Gastrocnemius medialis (tissue), 4 donors: Measurements from ENCODE around the gene ANAPC7. TPM values are rescaled to one million over a fixed set of nuclear protein-coding genes. Genes with fewer than 3 reads are reported as not detected.
"Not testable (repeated sequence)": the region's sequence is repeated elsewhere in the genome, so short reads cannot be mapped to it uniquely, and the experiment has no call there.

Source experiments
- ATAC-seq, 2 donors: fragments of 150-250 bp; one replicate each; pipeline ENCODE4 v1.9.1; 2016
- DNase-seq, 2 donors: peaks; one replicate each; pipeline ENCODE4 v3.0.0-alpha.2; 2019
- H3K27ac ChIP-seq, 4 donors: fragments of 200-600 bp; sonication (generic); 1 replicate in 1 of 4; 2 replicates in 3 of 4; pipeline ENCODE4 v1.5.1; 2016 to 2018; ENCODE audit warnings: mild to moderate bottlenecking in 2 of 4, moderate library complexity in 1 of 4
- H3K27me3 ChIP-seq, 3 donors: fragments of 200-600 bp; sonication (generic) in 2 of 3; 1 replicate in 1 of 3; 2 replicates in 2 of 3; pipeline versions ENCODE4 v1.5.1 to v1.6.0; 2016 to 2019; ENCODE audit warnings: mild to moderate bottlenecking in 1 of 3, moderate library complexity in 1 of 3
- H3K36me3 ChIP-seq, 2 donors: fragments of 200-600 bp; sonication (generic) in 1 of 2; one replicate each; pipeline ENCODE4 v1.5.1; 2017 to 2018
- H3K4me1 ChIP-seq, 2 donors: fragments of 200-600 bp; sonication (generic) in 1 of 2; one replicate each; pipeline ENCODE4 v1.5.1; 2016 to 2017; ENCODE audit warnings: mild to moderate bottlenecking in 2 of 2
- H3K4me3 ChIP-seq, 4 donors: fragments of 200-600 bp; sonication (generic) in 3 of 4; 1 replicate in 1 of 4; 2 replicates in 3 of 4; pipeline ENCODE4 v1.5.1; 2016 to 2019; ENCODE audit warnings: mild to moderate bottlenecking in 2 of 4
- H3K9me3 ChIP-seq, 3 donors: fragments of 200-600 bp; sonication (generic) in 2 of 3; 1 replicate in 1 of 3; 2 replicates in 2 of 3; pipeline ENCODE4 v1.5.1; 2016 to 2019
- CTCF ChIP-seq, 5 experiments: fragments of 450-650 bp in 3 of 5; fragments of 200-600 bp in 2 of 5; sonication (generic) in 2 of 5; IDR thresholded peaks in 4 of 5; conservative IDR thresholded peaks in 1 of 5; 1 replicate in 4 of 5; 2 replicates in 1 of 5; pipeline ENCODE4 v1.5.1; 2016 to 2019; ENCODE audit warnings: antibody characterized with exemption in 5 of 5, mild to moderate bottlenecking in 3 of 5, moderate library complexity in 3 of 5
- POLR2A ChIP-seq, 2 donors: fragments of 450-650 bp; IDR thresholded peaks; one replicate each; pipeline ENCODE4 v1.6.1; 2017; ENCODE audit warnings: antibody characterized with exemption in 2 of 2, mild to moderate bottlenecking in 2 of 2, moderate library complexity in 2 of 2
- in situ Hi-C, 4 donors: fragments of 200-750 bp; cut with MboI; loops; one replicate each; pipeline versions ENCODE4 v1.15.0 to v1.8.0; 2017; ENCODE audit warnings: low sequenced_read_pairs in 4 of 4
- intact Hi-C: fragments of 100-400 bp; cut with DNase I; formaldehyde crosslinking; loops from one replicate; pipeline ENCODE4 v1.15.1; 2023; ENCODE audit warnings: low total_unique reads
- total RNA-seq, 4 donors: library from RNA; depleted of rRNA; stranded (reverse); fragments of >200 nt; gene quantifications; one replicate each; pipeline versions ENCODE4 v1.1.0 to v1.2.3, GENCODE V29; 2016

The ANAPC7 gene
- total RNA-seq, 4 donors from 2014 or later, result 27.5 to 57.1 (median 38.2) TPM

GRCh38 chr12:110366321-110367142, 37.0 kb downstream of the ANAPC7 start:
- in situ Hi-C loops (no loop called here), intact Hi-C loops (no loop called here)
- H3K36me3 ChIP-seq, result peaks cover 0 to 10% of the 10 kb centered on the region in 2 donors
- no peak overlapping the region for H3K4me3 ChIP-seq
- peaks cover 0 to 4% of the 10 kb centered on the region in 2 donors for H3K4me1 ChIP-seq
- TF ChIP-seq POLR2A (IDR thresholded peaks at IDR 0.05) (no peak), CTCF (IDR thresholded peaks at IDR 0.05 in 4 of 5, conservative IDR thresholded peaks at IDR 0.05 in 1 of 5) (no peak)
- no peak overlapping the region for H3K27ac ChIP-seq
- no peaks in the 10 kb centered on the region for H3K9me3 ChIP-seq
- no peaks in the 10 kb centered on the region for H3K27me3 ChIP-seq
- DNase-seq (no peak), ATAC-seq (no peak)

- H3K4me3 ChIP-seq, result no peak overlapping the region
- ATAC-seq (no peak), DNase-seq (no peak)
- in situ Hi-C loops, result no loop called here
- H3K27ac ChIP-seq, result no peak overlapping the region
- H3K36me3 ChIP-seq, result peaks cover 0 to 7% of the 10 kb centered on the region in 2 donors
- TF ChIP-seq POLR2A (IDR thresholded peaks at IDR 0.05) (no peak), CTCF (IDR thresholded peaks at IDR 0.05 in 4 of 5, conservative IDR thresholded peaks at IDR 0.05 in 1 of 5) (no peak)
- no peaks in the 10 kb centered on the region for H3K27me3 ChIP-seq
- H3K9me3 ChIP-seq, result no peaks in the 10 kb centered on the region
- intact Hi-C loops, result no loop called here
- H3K4me1 ChIP-seq, result no peaks in the 10 kb centered on the region
Observed at GRCh38 chr12:110365489-110366320, 37.8 kb downstream of the ANAPC7 start.

GRCh38 chr12:110361216-110361615, 42.3 kb downstream of the ANAPC7 start:
- in situ Hi-C loops (no loop called here), intact Hi-C loops (no loop called here)
- Histone ChIP-seq H3K4me3 (no peak overlapping the region), H3K36me3 (no peaks in the 10 kb centered on the region), H3K4me1 (no peaks in the 10 kb centered on the region), H3K27me3 (no peaks in the 10 kb centered on the region), H3K9me3 (no peaks in the 10 kb centered on the region), H3K27ac (no peak overlapping the region)
- TF ChIP-seq CTCF (IDR thresholded peaks at IDR 0.05 in 4 of 5, conservative IDR thresholded peaks at IDR 0.05 in 1 of 5) (no peak), POLR2A (IDR thresholded peaks at IDR 0.05) (no peak)
- no peak for ATAC-seq
- no peak for DNase-seq

- H3K36me3 ChIP-seq, in situ Hi-C loops, ATAC-seq, H3K9me3 ChIP-seq, DNase-seq, intact Hi-C loops, H3K27ac ChIP-seq, H3K4me3 ChIP-seq, H3K27me3 ChIP-seq, H3K4me1 ChIP-seq: not testable (repeated sequence)
- TF ChIP-seq CTCF (IDR thresholded peaks at IDR 0.05 in 4 of 5, conservative IDR thresholded peaks at IDR 0.05 in 1 of 5), result peak in 2 of 5 experiments; percentile 15 to 28
Observed at GRCh38 chr12:110358384-110359097, 45.0 kb downstream of the ANAPC7 start.
